ENCODE measurements around the gene PKDCC. TPM values are rescaled to one million over a fixed set of nuclear protein-coding genes. Genes with fewer than 3 reads are reported as not detected.

The PKDCC gene
- total and polyA plus RNA-seq, 2 of the 13 experiments (the other 11 are each of a cell fraction or from before 2014, with no cell fraction given), result 52.6 to 58.8 TPM

DNA sequence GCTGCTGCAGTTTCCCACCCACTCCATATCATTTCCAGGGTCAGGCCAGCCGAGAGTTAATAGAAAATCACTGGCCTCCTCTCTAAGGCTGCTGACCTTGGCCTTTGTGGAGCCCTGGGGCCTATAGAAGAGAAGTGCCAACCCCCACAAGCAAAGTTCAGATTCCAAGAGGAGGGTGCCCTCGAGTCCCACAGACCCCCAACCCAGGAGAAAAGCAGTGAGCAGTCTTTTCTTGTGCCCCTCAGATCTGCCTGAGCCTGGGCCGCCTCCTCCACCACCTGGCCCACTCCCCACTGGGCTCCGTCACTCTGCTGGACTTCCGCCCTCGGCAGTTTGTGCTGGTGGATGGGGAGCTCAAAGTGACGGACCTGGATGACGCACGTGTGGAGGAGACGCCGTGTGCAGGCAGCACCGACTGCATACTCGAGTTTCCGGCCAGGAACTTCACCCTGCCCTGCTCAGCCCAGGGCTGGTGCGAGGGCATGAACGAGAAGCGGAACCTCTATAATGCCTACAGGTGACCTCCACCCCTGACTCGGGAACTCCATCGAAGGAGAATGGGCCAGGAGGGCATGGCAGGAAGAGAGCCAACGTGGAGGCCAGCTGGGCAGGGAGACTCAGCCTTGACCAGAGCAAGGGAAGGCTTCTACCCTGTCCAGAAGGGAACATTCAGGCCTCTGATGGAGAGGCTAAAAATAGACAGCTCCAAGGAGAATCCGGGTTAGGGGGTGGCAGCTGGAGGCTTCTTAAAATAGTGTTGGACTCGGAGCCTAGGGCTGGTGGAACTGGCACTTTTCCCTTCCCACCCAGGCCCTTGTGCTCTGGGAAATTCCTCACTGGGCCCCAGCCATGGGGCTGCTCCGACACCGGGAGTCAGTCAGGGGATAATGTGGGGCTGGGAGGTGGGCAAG lies 6.2 kb downstream of the PKDCC start (continued):
- TF ChIP-seq, protein P1, sequence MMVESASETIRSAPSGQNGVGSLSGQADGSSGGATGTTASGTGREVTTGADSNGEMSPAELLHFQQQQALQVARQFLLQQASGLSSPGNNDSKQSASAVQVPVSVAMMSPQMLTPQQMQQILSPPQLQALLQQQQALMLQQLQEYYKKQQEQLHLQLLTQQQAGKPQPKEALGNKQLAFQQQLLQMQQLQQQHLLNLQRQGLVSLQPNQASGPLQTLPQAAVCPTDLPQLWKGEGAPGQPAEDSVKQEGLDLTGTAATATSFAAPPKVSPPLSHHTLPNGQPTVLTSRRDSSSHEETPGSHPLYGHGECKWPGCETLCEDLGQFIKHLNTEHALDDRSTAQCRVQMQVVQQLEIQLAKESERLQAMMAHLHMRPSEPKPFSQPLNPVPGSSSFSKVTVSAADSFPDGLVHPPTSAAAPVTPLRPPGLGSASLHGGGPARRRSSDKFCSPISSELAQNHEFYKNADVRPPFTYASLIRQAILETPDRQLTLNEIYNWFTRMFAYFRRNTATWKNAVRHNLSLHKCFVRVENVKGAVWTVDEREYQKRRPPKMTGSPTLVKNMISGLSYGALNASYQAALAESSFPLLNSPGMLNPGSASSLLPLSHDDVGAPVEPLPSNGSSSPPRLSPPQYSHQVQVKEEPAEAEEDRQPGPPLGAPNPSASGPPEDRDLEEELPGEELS (CRISPR knock-in tag; IDR thresholded peaks at IDR 0.05), result peak; percentile 60; the same call in 1 of the 2 replicates
- TF ChIP-seq THYN1 (CRISPR knock-in tag; IDR thresholded peaks at IDR 0.05; ENCODE audit: borderline replicate concordance, low read depth), result no peak
- no peak for TF ChIP-seq TBL1XR1 (IDR thresholded peaks at IDR 0.05; ENCODE audit: borderline replicate concordance, low read length, partially characterized antibody)
- TF ChIP-seq LBX2 (CRISPR knock-in tag; IDR thresholded peaks at IDR 0.05; ENCODE audit: borderline replicate concordance), result no peak
- TF ChIP-seq, protein P2, sequence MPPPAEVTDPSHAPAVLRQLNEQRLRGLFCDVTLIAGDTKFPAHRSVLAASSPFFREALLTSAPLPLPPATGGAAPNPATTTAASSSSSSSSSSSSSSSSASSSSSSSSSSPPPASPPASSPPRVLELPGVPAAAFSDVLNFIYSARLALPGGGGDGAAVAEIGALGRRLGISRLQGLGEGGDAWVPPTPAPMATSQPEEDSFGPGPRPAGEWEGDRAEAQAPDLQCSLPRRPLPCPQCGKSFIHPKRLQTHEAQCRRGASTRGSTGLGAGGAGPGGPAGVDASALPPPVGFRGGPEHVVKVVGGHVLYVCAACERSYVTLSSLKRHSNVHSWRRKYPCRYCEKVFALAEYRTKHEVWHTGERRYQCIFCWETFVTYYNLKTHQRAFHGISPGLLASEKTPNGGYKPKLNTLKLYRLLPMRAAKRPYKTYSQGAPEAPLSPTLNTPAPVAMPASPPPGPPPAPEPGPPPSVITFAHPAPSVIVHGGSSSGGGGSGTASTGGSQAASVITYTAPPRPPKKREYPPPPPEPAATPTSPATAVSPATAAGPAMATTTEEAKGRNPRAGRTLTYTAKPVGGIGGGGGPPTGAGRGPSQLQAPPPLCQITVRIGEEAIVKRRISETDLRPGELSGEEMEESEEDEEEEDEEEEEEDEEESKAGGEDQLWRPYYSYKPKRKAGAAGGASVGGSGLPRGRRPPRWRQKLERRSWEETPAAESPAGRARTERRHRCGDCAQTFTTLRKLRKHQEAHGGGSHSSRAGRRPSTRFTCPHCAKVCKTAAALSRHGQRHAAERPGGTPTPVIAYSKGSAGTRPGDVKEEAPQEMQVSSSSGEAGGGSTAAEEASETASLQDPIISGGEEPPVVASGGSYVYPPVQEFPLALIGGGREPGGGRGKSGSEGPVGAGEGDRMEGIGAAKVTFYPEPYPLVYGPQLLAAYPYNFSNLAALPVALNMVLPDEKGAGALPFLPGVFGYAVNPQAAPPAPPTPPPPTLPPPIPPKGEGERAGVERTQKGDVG (CRISPR knock-in tag; IDR thresholded peaks at IDR 0.05; ENCODE audit: borderline replicate concordance), result peak; percentile 85
- 0 out of 2 replicates have a peak, but pooled peaks have one; percentile 54 for TF ChIP-seq SAFB2 (CRISPR knock-in tag; IDR thresholded peaks at IDR 0.05; ENCODE audit: borderline replicate concordance, low read depth)
- TF ChIP-seq ZSCAN20 (CRISPR knock-in tag; IDR thresholded peaks at IDR 0.05; ENCODE audit: borderline replicate concordance), result no peak
- no peak for TF ChIP-seq ZNF296 (CRISPR knock-in tag; conservative IDR thresholded peaks at IDR 0.05)
- no peak for TF ChIP-seq ZNF891 (CRISPR knock-in tag; IDR thresholded peaks at IDR 0.05)
- TF ChIP-seq, protein P3, sequence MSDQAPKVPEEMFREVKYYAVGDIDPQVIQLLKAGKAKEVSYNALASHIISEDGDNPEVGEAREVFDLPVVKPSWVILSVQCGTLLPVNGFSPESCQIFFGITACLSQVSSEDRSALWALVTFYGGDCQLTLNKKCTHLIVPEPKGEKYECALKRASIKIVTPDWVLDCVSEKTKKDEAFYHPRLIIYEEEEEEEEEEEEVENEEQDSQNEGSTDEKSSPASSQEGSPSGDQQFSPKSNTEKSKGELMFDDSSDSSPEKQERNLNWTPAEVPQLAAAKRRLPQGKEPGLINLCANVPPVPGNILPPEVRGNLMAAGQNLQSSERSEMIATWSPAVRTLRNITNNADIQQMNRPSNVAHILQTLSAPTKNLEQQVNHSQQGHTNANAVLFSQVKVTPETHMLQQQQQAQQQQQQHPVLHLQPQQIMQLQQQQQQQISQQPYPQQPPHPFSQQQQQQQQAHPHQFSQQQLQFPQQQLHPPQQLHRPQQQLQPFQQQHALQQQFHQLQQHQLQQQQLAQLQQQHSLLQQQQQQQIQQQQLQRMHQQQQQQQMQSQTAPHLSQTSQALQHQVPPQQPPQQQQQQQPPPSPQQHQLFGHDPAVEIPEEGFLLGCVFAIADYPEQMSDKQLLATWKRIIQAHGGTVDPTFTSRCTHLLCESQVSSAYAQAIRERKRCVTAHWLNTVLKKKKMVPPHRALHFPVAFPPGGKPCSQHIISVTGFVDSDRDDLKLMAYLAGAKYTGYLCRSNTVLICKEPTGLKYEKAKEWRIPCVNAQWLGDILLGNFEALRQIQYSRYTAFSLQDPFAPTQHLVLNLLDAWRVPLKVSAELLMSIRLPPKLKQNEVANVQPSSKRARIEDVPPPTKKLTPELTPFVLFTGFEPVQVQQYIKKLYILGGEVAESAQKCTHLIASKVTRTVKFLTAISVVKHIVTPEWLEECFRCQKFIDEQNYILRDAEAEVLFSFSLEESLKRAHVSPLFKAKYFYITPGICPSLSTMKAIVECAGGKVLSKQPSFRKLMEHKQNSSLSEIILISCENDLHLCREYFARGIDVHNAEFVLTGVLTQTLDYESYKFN (CRISPR knock-in tag; conservative IDR thresholded peaks at IDR 0.05), result peak; percentile 84
- no peak for TF ChIP-seq ZSCAN5A (CRISPR knock-in tag; IDR thresholded peaks at IDR 0.05; ENCODE audit: borderline replicate concordance)
- TF ChIP-seq ZNF781 (CRISPR knock-in tag; IDR thresholded peaks at IDR 0.05; ENCODE audit: borderline replicate concordance, not compliant biosample characterization), result peak; percentile 27
- 0 out of 2 replicates have a peak, but pooled peaks have one; percentile 35 for TF ChIP-seq CBFB (CRISPR knock-in tag; IDR thresholded peaks at IDR 0.05)
- no peak for TF ChIP-seq SMAD1 (CRISPR knock-in tag; IDR thresholded peaks at IDR 0.05; ENCODE audit: borderline replicate concordance, low read depth)
- TF ChIP-seq ZNF780A (CRISPR knock-in tag; IDR thresholded peaks at IDR 0.05), result no peak

Data from HepG2 (cell line).